HG02973 (cell line): ENCODE results near the gene NUB1.

Source experiments
- ATAC-seq: cut with Tn5 transposase; IDR thresholded peaks from one replicate; pipeline ENCODE4 v1.9.1; 2021; ENCODE audit warnings: moderate library complexity; ENCODE audit not compliant: unreplicated experiment

NUB1 gene

DNA sequence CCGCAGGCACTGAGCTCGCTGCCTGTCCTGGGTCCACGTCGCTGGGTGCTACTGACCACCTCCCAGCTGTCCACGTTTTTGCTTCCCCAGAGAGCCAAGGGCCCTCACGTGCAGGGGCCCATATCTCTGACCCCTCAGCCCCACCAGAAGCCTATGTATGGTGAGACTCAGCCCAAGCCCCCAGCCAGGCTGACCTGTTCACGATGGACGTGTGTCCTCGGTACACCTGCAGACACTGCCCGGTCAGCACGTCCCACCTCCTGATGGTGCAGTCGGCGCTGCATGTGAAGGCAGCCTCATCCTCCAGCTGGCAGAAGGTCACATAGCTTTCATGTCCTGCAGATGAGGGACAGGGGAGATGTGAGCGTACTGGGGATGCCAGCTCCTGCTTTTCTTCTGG, 58.3 kb downstream of the NUB1 start:
- no peak for ATAC-seq

- ATAC-seq: peak; percentile 87
These were observed 59.2 kb downstream of the NUB1 start for GRCh38 chr7:151400626-151401315.

- no peak for ATAC-seq
These were observed 60.6 kb downstream of the NUB1 start for GRCh38 chr7:151402029-151402835.

DNA sequence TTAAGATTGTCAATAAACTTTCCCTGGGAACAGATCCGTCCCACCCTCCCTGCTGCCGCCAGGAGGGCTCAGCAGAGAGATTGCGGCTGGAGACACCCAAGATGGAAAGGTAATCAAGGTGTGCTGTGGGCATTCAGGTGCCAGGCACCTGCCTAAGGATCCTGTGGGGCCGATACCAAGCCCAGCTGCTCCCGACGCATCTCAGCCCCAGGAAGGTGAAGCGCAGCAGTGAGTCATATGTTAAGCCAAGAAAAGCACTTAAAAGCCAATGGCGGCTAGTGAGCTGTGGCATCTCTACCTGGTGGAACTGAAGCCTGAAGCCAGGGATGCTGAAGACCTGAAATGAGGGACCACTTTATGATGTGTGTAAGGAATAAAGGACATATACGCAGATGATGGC, 62.2 kb downstream of the NUB1 start:
- ATAC-seq: no peak

DNA sequence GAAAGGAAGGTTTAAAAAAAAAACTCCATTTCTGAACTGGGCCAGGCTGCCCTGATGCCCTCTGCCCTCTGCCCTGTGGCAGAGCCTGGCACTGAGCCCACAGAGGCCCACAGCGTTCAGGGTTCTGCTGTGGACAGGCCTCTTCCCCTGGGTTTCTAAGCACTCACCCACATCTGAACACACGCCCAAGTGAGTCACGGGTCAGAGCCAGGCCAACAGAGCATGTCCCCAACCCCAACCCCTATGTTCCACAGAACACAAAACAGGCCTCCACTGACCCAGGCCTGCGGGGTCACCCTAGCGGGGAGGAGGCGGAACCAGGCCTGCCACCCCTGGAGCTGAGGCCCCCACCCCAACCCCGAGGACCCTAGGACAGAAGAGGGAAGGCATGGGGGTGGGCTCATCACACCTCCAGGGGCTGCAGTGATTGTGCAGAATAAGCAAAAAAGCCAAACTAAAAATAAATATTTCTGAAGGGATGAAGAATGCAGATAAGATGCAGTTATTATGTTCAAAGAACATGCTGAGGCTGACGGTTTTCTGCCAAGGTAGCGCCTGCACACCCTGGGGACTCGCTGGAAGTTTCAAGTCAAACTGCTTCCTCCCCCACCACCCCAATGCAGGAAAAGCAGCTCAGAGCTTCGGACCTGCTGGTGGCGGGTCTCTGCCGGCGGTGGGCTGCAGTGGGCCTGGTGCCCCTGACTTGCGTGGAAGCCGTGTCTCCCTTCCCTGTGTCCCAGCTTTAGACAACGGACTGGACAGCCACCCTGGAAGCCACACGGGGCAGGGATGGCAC, 62.8 kb downstream of the NUB1 start:
- ATAC-seq: no peak

DNA sequence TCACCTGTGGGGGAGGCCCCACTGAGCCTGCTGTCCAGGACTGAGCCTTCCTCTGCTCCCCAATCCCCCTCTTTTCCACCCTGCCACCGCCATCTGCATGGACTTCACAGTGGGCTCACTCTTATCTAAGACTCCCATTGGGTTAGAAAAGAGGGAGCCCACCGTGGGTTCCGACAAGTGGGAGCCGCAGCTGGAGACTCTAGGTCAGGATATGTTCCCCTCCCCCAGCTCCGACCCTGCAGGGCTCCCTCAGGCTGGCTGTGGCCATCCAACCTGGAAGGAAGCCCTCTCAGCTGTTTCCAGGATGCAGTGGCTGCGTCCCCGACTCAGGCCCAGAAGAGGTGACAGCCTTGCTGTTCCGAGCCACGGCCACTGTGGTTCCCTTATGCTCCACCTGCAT, 63.4 kb downstream of the NUB1 start:
- ATAC-seq: no peak

- ATAC-seq: no peak
These were observed 64.0 kb downstream of the NUB1 start for GRCh38 chr7:151405588-151405987.

GRCh38 chr7:151406051-151406875, 64.7 kb downstream of the NUB1 start:
- ATAC-seq: no peak

GRCh38 chr7:151406886-151407583, 65.4 kb downstream of the NUB1 start:
- ATAC-seq: no peak

DNA sequence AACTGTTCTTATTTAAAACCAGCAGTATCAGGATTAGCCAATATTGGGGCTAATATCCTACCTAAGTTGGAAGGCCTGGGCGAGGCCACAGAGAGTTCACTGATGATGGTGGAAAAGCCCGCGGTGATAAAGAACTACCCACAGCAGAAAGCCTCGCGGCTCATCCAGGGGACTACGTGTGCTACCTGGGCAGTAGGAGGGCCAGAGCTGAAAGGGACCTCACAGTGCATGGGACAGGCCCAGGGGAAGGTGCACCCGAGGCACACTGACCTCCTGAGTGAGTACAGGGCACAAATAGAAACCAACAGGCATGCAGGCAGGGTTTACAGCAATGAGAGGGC, 66.9 kb downstream of the NUB1 start:
- ATAC-seq: no peak

DNA sequence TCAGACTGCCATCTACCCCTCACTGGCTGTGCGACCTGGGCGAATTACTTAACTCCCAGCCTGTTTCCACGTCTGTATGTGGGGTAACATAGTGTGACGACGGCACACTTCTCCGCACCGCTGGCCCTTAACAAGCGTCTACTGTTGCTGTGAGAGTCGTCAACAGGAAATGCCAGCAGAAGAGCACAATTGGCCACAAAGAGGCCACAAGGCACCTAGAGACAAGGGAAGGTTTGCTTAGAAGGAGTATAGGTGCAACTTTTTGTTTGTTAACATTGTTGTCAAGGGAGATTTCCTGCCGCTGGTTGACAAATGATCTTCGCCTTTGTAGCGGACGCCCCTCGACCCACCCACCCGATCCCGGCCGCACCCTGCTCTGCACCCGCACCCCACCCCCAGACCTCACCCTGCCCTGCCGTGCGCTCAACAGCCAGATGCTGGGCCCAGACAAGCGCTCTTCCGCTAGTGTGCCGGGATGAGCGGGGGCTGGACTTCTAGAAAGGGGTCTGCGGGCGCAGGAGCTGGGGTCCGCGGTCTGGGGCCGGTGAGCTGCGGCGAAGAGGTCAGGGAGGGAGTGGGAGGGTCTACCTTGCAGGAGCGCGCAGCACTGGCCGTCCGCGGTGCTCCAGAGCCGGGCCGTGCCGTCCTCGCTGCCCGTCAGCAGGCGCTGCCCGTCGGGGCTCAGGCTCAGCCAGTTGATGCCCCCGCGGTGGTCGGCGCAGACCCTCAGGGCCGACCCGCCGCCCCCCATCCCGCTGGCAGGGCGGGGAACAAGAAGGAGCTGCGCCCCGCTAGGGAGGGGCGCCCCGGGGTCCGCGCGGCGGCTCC, 67.4 kb downstream of the NUB1 start:
- ATAC-seq: no peak

DNA sequence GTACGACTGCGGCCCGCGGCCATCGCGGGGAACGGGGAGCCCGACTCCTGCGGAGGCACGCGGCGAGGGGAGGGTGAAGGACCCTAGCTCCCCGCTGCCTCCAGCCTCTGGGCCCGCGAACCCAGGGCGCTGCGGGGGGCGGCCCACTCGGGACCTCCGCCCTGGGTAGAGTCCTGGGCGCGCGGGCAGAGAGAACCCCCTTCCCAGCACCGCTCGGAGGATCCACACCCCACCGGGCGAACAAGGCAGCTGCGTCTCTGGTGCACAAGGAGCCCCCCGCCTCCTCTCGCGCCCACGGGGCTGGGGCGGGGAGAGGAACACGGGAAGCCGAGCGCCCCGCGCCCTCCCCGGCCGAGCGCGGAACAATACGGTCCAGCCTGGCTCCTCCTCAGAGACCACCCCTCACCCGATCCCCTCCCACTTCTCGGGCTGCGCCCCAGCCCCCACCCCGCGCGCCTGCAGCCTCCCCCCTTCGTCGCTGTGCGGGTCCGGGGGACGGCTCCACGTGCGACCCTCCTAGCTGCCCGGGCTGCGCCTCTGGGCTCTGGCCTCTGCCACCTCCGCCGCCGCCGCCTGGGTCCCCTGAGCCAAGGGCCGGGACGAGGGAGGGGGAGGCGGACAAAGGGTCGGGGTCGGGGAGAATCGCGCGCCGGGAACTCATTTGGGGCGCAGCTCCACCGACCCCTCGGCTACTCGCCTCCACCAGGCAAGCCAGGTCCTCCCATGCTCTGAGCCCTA, 68.2 kb downstream of the NUB1 start, which contains the start of gene WDR86:
TSS of gene WDR86 (minus strand) at position 372 of the 738 bp plus-strand sequence. CDS start 449 bp downstream, outside the sequence.
- no peak for ATAC-seq

DNA sequence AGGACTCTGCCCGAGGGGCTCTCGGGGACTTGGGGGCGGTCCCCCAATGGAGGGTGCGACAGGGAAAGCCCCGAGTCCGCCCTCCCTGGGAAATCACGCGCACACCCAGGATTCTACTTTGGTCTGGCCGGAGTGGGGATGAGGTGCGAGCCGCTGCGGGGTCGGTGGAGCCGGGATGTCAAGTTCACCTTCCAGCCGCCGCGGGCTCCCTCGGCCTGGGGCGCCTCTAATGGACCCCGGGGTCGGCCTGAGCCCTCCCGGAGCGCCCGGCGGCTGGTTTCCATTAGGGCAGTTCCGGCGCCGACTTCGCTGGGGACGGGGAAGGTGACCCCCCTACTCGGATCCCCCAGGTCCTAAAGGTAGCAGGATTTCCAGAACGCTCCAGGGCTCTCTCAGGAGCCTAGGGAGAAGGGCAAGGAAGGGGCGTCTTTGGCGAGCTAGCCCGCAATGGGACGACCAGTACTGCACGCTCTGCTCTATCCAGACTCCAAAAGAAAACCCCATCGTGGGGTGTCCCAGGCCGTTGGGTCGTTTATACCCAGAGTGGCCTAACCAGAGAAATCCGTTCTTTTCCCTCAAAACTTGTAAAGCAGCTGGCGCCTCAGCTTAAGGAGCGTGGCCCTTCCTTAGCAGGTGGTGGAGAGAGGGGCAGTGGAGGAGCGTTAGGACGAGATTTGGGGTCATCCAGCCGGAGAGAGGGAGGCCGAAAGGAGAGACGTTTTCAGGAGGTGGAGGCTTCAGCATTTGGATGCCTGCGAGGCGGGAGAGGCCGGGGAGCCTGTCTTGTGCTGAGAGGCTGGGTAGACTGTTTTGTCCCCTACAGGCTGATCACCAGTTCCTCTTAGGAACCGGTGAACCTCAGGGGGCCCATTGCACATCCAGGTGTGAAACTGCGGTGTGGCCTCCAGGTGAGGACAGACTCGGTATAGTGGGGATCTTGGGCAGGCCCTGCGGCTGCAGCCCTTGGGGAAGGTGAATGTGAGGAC, 69.1 kb downstream of the NUB1 start:
- no peak for ATAC-seq

DNA sequence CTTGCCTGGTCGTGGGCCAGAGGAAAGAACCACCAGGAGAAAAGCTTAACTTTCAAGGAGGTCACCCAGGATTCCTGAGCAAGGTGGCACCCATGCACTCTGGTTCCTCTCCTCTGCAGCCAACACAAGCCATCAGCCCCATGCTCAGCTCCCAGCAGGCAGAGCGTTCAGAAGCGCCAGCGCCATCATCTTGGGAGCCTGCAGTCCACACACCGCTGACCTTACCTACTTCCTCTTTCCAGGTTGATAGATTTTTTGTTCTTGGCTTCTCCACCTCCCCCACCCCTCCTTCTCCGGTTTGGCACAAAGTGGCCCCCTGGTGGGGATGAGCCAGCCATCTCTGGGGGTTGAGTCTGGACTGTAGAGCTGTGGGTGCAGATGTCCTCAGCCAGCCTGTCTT, 69.9 kb downstream of the NUB1 start:
- ATAC-seq: no peak

- ATAC-seq: no peak
These were observed 70.7 kb downstream of the NUB1 start for GRCh38 chr7:151412318-151412717.

GRCh38 chr7:151413241-151413640, 71.6 kb downstream of the NUB1 start:
- no peak for ATAC-seq

- ATAC-seq: no peak
These were observed 73.9 kb downstream of the NUB1 start for GRCh38 chr7:151415375-151416105.
